HG03025 (cell line): ENCODE results near the gene FXR1.
"Not testable (repeated sequence)": the region's sequence is repeated elsewhere in the genome, so short reads cannot be mapped to it uniquely, and the experiment has no call there.

Experiments
- ATAC-seq: cut with Tn5 transposase; IDR thresholded peaks from one replicate; pipeline ENCODE4 v1.9.1; 2021; ENCODE audit warnings: mild to moderate bottlenecking, moderate library complexity; ENCODE audit not compliant: unreplicated experiment, low FRiP score

Gene FXR1

DNA sequence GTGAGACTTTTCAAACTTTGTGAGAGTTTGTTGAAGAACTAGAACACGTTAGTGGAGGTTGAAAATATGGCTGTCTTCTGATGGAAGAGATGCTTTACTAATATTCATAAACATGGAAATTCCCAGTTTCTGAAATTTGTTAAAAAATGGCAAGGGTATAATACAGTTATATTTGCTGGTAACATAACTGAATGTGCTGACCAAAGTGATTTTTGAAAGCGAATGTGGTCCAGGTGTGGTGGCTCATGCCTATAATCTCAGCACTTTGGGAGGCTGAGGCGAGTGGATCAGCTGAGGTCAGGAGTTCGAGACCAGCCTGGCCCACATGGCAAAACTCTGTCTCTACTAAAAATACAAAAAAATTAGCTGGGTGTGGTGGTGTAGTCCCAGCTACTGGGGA is 18.1 kb downstream of the FXR1 start:
- ATAC-seq: no peak

DNA sequence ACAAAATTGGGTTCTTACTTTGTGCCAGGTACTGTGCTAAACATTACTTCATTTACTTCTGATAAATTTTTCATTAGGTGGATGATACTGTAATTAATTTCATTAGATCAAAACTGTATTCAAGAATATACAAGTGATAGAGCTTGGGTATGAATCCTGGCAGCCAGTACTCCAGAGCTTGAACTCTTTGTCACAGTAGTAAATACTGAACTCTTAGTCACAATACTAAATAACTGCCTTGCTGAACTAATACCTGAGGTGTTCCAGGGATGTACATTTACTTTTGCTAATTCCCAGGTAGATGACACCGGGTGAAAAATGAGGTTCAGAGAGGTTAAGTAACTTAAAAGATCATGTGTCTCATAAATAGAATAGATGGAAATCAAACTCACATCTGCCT is 20.3 kb downstream of the FXR1 start:
- ATAC-seq: no peak

DNA sequence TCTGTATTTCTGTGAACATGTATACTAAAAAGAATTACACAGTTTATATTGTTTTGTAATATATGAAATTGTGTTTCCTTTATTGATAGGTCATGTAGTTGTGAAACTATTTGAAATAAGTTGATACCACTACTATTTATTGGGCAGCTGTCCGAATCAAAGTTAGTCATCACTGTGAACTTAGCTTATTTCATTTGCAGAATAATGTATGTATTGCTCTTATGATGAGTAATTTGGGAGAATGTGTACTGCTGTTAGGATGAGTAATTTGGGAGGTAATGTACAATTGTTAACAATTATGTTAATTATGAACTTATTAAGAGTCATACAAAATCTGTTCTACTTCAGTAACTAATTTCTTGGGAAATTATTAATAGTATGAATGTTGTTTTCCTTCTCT is 22.2 kb downstream of the FXR1 start:
- ATAC-seq: no peak

DNA sequence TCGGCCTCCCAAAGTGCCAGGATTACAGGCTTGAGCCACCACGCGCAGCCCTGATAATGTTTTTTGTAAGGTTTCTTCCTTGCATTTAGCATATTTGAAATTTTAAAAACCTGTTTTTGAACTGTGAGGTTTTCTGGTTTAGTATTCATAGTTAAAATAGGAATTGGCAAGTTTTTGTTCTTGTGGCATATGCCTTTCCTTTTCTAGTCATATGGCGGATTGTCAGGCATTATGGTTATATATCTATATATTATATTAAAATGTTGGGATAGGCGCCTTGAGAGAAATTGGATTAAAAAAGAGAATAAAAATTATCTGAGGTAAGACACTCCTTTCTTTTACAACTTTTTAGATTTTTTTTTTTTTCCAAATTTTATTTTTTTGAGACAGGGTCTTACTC is 28.4 kb downstream of the FXR1 start:
- ATAC-seq: no peak

DNA sequence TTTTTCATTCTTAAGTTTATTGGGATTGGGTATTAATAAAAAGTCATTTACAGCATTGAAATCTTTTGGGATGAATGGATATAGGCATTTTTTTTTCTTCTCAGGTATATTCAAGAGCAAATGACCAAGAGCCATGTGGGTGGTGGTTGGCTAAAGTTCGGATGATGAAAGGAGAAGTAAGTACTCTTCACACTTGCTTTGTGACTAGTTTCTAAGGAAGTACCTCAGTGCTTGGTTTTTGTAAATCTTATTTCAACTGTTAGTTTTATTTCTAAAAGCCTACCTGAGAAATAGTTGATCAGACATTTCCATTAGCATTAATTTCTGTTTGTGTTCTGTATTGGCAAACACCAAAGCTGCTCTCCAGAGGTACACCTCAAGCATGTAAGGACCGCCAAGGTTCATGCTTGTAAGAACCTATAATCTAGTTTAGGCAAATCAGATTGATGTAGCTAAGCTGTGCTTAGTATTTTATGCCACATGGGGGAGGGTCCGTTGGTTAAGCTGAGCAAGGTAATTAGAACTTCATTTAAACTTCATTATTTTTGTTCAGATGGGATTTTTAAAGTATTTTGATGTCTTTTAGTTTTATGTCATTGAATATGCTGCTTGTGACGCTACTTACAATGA is 35.4 kb downstream of the FXR1 start:
- peak; percentile 71 for ATAC-seq

DNA sequence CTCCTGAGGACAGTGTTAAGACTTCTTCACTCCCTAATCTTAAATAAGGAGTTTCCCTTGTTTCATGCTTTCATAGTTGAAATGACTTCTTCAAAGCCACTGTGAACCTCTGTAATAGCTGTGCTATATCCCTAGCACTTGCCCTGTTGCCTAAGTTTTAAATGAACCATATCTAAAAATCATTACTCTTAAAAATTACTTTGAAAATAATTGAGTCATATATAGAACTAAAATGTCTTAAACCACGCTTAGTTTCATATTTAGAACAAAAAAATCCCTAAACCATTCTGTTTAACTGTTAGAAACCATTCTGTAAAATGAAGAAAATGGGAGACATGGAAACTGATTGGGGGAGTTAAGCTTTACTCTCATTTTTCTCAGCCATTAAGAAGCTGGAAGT is 47.2 kb downstream of the FXR1 start:
- ATAC-seq: no peak

DNA sequence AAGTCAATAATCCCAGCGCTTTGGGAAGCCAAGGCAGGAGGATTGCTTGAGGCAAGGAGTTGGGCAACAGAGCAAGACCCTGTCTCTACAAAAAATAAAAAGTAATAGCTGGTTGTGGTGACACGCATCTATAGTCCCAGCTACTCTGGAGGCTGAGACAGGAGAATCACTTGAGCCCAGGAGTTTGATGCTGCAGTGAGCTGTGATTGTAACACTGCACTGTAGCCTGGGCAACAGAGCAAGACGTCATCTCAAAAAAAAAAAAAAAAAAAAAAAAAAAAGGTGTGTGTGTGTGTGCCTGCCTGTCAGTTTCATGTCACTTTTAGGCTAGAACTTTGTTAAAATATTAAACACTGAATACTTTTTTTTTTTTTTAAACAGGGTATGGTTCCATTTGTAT is 48.6 kb downstream of the FXR1 start:
- no peak for ATAC-seq

DNA sequence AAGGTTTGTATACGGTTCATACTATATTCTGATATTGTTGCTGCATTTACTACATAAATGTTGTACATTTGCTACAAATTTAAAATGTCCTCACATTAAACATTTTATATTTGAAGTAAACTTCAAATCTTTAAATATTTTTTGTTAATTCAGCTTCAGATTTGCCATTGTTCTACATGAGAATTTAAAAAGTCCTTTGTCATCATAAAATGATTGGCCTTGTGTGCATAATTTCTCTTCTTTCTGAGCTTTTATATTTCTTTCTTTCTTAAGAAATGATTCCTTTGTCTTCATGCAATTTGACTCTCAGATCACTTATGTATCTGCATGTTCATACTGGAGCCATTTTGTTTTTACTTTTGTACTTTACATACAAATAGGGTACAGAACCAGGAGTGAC is 49.1 kb downstream of the FXR1 start:
- ATAC-seq: no peak

DNA sequence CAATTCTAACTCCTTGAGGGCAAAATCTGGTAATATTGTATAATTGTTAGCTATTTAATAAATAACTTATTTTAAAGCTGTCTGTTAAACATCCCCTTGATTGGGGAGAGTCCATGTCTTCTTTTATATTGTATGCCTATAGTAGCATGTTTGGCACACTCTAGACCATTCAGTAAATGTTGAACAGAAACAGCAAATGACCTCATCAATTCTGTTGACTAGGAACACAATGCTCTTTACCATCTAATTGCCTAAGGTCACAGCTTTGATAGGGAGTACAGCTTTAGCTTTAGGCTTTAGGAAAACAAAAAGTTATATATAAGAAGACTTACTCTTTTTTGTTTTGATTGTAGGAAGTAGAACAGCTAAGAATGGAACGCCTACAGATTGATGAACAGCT is 50.1 kb downstream of the FXR1 start:
- ATAC-seq: no peak

DNA sequence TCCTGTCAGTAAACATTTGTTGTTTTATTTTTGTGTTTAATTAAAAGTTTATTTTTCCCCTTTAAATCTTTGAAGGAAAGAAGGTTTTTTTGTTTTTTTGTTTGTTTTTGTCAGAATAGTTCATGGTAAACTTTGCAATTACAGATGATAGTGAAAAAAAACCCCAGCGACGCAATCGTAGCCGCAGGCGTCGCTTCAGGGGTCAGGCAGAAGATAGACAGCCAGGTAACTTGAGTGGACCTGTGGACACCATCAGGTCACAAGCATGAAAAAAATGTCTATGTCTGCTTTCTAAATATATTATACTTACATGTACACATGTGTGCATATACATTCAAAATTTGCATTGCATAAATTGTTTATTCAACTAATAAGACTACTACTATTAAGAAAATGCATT is 58.5 kb downstream of the FXR1 start:
- no peak for ATAC-seq

DNA sequence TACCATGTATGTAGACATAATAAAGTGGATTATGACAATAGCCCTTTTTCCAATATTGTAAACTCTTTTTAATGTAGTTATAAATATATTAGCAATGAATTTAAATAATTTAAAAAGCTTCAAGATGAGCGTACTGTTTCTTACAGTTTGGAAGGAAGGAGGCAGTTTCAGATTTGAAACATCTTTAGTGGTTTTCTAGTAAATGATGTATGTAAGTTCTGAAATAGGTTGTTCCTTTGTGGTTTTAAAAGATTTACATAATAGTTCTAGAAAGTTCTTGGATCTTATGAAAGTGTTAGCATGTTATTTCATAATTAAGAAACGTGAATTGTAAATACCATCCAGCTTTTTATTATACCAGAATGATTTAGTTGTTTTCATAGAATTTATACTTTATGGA is 61.1 kb downstream of the FXR1 start:
- peak; percentile 53 for ATAC-seq

DNA sequence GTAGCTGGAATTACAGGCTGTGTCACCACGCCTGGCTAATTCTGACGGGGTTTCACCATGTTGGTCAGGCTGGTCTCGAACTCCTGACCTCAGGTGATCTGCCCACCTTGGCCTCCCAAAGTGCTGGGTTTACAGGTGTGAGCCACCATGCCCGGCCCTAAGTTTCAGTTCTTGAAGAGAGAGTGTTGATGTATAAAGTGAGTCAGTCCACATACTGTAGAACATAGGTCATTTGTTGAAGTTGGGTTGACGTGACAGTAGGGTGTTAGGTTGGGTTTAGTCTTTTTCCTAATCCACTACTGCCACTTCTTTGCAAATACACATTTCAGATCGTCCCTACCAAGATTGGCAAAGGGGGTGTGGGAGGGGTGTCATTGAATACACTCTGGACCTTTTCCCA is 61.8 kb downstream of the FXR1 start:
- no peak for ATAC-seq

DNA sequence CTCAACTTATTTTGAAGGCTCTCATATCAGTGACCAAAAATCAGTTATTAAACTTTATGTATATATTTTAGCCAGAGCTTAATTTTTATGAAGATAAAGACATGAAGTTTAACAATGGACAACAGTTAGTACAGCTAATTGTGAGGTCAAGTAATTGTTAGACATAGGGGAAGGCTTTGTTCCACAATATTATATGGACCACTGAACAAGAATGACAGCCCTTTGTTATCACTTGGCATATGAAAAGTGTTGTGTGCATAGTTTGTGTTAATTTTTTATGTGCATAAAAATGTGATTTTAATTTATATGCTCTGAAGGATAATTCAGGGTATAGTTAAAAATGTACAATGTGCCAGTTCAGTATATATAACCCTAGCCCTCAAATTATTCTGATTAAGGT is 65.0 kb downstream of the FXR1 start:
- no peak for ATAC-seq

DNA sequence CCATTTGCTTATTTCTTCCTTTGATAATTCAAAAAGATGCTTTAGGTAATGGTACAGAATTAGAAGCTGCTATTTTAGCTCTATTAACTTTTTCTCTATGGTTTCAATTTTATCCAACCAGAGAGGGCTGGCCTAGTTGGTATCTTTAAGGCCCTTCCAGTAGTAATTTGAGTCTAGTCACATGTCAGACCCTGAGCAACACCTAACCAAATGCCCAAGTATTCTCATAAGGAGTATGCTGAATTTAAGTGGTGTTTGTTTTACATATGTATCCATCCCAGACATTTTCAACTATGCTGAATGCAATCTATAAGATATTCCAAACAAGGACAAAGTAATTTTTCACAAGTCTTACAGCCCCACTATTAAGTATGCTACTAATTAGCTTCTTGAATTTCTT is 67.5 kb downstream of the FXR1 start:
- ATAC-seq: no peak

DNA sequence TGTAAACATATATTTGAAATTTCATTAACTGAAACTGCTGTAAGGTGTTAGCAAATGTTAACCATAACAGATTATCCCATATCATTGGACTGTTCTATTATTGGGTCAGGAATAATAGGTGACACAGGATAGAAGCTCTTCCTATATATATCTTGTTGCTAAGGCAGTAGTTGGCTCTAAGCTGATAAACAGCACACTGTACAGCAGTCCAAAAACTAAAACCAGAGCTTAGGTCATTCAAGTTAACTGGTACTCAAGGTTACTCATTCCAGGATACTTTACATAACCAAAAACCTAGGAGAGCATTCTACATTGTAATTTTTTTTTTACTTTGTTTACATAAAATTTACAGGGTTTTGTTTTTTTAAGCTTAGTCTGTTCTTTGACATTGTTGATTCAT is 68.1 kb downstream of the FXR1 start:
- ATAC-seq: no peak

DNA sequence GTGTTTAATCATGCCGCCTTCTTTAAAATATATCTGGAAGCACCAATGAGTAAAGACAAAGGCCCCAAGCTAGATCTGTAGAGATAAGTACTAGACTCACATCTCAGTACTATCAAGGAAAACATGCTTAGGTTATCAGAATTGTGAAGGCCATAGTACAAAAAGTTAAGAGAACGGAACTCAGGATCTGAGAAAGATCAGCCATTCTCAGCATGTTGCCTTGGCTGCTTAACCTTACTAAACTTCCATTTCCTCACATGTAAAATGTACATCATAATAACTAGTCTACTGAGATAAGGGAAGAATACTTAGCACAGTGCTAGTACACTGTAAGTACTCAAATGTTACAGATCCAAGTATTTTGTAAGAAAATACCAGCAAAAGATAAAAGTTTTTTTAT is 69.4 kb downstream of the FXR1 start:
- ATAC-seq: no peak

DNA sequence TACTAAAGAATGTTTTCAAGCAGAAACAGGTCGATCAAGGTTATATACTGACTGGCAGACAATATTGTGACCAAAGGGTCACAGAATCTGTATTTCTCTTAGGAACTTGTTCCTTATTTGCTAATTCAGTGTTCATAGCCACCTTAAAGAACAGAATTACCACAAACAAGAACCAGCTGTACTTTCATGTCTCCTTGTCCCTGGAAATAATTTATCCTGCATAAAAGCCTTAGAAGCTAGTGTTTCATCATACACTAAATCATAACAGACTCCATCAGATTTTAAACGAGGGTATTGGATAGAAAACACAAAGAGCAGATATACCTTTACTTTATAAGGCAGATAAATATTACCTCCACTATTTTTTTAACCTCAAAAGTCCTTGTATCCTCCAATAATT is 70.7 kb downstream of the FXR1 start:
- ATAC-seq: no peak

DNA sequence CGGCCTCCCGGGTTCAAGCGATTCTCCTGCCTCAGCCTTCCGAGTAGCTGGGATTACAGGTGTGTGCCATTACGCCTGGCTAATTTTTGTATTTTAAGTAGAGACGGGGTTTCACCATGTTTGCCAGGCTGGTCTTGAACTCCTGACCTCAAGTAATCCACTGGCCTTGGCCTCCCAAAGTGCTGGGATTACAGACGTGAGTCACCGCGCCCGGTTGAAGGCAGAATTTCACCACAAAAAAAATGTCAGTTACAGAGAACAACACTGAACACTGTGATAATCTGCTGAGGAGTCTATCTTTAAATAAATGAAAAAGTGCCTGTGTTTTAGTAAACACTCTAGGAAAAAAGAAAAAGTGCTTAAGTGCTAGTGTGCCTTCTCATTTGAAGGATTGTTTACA is 73.9 kb downstream of the FXR1 start:
- ATAC-seq: not testable (repeated sequence)

DNA sequence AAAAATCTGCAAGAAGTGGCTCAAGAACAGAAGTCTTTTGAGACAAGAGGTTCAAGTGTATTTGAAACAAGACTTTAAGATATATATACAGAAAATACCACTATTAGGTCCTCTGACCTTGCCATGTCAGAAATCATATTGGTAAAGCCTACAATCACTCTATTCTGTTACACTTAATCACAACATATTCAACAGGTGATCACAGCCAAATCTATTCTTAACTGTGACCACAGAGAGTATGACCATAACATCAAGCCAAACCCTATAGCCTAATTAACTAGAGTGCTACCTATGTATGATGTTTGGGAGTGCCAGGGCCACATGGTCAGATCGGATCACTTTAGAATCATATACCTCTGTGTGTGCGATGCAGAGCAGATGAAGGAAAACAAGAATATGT is 74.9 kb downstream of the FXR1 start:
- no peak for ATAC-seq

DNA sequence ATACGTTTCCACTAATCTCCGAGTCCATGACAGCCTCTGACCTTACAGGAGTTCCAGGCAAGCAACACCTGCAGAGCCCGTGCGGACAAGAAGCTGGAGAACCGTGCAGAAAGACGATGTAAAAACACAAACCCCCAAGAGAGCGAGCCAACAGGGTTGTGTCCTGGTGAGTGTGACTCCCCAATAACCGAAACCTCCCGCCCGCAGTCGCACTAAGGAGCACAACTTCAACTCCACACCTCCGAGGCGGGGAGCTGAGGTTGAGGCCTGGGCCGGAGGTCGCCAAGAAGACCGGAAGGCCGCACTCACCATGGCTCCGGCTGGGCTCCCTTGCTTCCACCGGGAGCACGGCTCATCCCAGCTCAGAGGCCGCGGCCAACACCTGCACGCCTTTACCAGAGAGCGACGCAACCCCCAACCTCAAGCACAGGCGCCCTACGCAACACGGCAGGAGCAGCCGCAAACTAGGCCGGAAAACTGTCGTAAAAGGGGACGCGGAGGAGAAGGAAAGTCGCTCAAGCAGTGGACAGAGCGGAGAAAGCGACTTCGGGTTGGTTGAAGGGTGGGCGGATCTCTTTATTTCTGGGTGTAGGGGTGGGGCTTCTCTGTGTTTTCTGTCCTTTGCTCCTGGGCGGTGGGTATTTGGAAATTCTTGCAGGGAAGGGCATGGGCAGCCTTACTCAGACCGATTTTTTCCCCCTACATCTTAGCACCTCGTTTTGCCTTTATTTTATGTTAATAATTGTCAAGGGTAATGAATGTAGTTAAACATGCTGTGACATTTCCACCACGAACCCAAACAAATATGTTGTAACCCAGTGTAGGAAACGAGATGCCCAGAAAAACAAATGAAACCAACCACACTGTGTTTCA is 77.1 kb downstream of the FXR1 start, which contains the start of gene DNAJC19:
Gene DNAJC19 (minus strand): TSS at position 446 of the 873 bp plus-strand sequence. CDS start 134 bp downstream, at position 312.
- peak; percentile 98 for ATAC-seq

DNA sequence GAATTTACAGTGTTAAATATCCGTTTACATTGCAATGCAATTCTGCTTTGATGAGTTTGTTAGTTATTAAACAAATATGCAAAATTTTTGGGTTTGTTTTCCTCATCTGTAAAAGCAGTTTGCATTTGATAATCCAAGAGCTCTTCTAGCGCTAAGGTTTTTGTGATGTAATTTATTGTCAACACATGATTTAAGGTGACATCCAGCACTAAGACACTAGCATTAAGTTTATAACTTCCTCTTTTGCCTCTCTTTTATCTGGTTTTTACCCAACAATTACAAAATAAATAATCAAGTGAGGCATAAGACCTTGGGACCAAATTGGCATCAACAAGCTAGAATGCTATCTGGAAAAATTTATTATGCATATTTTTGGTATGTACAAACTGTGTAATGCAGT is 78.0 kb downstream of the FXR1 start:
- no peak for ATAC-seq

DNA sequence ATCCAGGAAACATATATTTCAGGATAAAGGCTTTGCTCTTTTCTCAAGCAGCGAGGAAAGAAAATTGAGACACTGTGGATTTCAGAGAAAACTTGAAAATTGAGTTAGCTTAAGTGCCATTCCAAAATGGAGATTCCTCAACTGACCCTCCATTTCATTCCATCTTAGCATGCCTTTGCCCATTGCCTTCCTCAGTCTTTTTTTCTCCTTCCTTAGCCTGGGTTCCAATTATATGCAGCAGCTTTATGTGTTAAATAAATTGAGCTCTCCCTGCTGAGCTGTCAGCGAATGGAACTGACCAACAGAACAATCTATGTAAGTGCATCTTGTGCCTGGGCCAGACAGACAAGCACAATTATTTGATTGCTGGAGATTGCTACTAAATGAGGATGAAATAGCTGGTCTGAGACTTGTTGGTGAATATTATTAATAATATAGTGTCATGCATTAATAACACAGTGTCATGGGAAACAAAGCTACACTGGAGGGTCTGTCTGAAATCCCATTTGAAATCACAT is 84.0 kb downstream of the FXR1 start:
- ATAC-seq: no peak
